ENCODE measurements around the gene TMEM63C. TPM values are rescaled to one million over a fixed set of nuclear protein-coding genes. Genes with fewer than 3 reads are reported as not detected.

The TMEM63C gene
- total RNA-seq, 2 experiments from 2014 or later = 3.3 to 3.6 TPM

DNA sequence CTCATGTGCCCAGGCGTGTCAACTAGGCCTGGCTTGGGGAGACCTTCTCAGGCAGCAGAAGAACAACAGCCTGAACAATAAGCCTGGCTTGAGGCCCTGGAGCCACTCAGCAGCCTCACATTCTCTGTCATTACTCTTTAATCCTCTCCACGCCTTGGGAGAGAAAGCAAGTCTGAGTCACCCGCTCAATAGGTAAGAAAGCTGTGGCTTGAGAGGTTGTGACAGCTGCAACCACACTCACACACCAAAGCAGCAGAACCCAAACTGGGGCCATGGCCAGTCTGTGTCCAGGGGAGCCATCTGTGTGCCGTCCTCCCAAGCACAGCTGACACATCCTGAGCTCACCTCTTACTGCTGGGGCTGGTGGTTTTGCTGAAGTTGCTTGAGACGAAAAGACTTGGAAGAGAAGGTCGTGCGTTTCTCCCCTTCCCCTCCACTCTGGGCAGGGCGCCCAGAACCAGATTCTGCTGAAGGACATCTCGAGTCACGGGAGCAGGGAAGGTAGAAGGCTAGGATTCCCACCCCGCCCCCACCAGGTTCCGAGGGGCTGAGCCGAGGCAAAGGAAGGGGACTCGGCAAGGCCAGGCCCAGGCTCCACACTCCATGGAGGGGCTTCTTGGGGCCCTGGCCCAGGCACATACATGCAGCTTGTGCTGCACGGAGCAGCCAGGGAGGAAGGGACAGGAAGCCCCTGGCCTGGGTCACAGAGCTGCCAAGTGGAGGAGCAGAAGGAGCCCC lies 5.5 kb downstream of the TMEM63C start:
- TF ChIP-seq, protein P1, sequence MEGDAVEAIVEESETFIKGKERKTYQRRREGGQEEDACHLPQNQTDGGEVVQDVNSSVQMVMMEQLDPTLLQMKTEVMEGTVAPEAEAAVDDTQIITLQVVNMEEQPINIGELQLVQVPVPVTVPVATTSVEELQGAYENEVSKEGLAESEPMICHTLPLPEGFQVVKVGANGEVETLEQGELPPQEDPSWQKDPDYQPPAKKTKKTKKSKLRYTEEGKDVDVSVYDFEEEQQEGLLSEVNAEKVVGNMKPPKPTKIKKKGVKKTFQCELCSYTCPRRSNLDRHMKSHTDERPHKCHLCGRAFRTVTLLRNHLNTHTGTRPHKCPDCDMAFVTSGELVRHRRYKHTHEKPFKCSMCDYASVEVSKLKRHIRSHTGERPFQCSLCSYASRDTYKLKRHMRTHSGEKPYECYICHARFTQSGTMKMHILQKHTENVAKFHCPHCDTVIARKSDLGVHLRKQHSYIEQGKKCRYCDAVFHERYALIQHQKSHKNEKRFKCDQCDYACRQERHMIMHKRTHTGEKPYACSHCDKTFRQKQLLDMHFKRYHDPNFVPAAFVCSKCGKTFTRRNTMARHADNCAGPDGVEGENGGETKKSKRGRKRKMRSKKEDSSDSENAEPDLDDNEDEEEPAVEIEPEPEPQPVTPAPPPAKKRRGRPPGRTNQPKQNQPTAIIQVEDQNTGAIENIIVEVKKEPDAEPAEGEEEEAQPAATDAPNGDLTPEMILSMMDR (IDR thresholded peaks at IDR 0.05) = no peak
- peaks cover 21% of the 10 kb centered on the region for H3K4me1 Mint-ChIP-seq (ENCODE audit: low read depth)
- intact Hi-C loops (cut with micrococcal nuclease) = no loop called here
- no peaks in the 10 kb centered on the region for H3K9me3 Mint-ChIP-seq
- H3K36me3 Mint-ChIP-seq (ENCODE audit: low read depth) = no peaks in the 10 kb centered on the region
- ChIA-PET CTCF (interaction anchor here (1.1 to 1.2 kb wide), 3 partner anchors 8 to 36 kb away, joined by 3 to 5 read pairs (median 3); no protein-coding TSS in a partner anchor), POLR2A (interaction anchor here (1.0 kb wide), 1 partner anchor 374 kb away, joined by 3 read pairs; the partner anchor contains the start of gene ANGEL1)
- no peak overlapping the region for H3K27ac Mint-ChIP-seq
- no peak overlapping the region for H3K4me3 Mint-ChIP-seq
- peaks cover 21% of the 10 kb centered on the region for H3K27me3 Mint-ChIP-seq
- ATAC-seq (no peak), DNase-seq (no peak)

DNA sequence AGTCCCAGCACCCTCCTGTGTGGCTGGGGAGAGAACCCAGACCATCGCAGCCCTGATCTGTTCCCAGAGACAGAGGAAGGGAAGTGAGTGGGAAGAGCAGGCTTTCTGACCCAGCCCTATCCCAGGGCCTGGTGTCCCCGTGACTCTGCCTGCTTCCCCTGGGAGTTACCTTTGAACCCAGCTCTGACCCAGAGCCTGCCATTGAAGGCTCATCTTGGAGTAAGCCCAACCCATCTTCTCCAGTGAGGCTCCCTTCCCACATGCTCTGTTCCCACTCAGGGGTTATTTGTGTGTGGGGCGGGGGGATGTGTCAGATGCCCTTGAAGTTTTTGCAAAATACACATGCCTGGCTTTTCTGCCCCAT lies 6.0 kb downstream of the TMEM63C start:
- DNase-seq (no peak), ATAC-seq (no peak)
- ChIA-PET POLR2A (no interaction called here), CTCF (interaction anchor here (1.1 to 4.0 kb wide), 2 partner anchors 26 to 35 kb away, joined by 3 to 22 read pairs; no protein-coding TSS in a partner anchor)
- TF ChIP-seq, protein P1 (IDR thresholded peaks at IDR 0.05) = no peak
- Mint-ChIP-seq H3K4me3 (no peak overlapping the region), H3K9me3 (no peaks in the 10 kb centered on the region), H3K4me1 (ENCODE audit: low read depth) (peaks cover 17% of the 10 kb centered on the region), H3K36me3 (ENCODE audit: low read depth) (no peaks in the 10 kb centered on the region), H3K27me3 (peaks cover 20% of the 10 kb centered on the region), H3K27ac (no peak overlapping the region)
- intact Hi-C loops (cut with micrococcal nuclease) = no loop called here

DNA sequence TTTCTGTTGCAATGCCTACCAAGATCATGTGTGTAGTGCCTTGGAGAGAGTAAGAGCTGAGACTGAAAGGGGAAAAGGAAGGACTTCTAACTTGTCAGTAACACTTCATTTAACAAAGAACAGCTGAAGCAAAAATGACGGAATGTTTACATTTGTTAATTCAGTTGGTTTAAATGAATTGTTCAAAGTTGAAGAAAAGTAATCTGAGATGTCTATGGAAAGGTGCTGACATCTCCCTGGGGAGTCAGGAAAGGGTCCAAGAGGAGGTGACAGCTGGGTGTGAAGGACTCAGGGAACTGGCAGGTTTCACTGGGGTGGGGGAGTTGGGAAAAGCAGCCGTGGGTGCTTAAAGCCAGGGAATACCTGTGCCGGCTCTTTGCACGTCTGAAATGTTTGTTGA lies 7.9 kb downstream of the TMEM63C start:
- Mint-ChIP-seq H3K4me1 (ENCODE audit: low read depth) (peaks cover 5% of the 10 kb centered on the region), H3K36me3 (ENCODE audit: low read depth) (no peaks in the 10 kb centered on the region), H3K9me3 (no peaks in the 10 kb centered on the region), H3K27me3 (peaks cover 13% of the 10 kb centered on the region), H3K27ac (no peak overlapping the region), H3K4me3 (no peak overlapping the region)
- ChIA-PET POLR2A (no interaction called here), CTCF (interaction anchor here (0.8 to 4.0 kb wide), 2 partner anchors 37 to 65 kb away, joined by 3 to 22 read pairs; no protein-coding TSS in a partner anchor)
- TF ChIP-seq, protein P1 (IDR thresholded peaks at IDR 0.05) = no peak
- ATAC-seq (no peak), DNase-seq (no peak)
- intact Hi-C loops (cut with micrococcal nuclease) = no loop called here

DNA sequence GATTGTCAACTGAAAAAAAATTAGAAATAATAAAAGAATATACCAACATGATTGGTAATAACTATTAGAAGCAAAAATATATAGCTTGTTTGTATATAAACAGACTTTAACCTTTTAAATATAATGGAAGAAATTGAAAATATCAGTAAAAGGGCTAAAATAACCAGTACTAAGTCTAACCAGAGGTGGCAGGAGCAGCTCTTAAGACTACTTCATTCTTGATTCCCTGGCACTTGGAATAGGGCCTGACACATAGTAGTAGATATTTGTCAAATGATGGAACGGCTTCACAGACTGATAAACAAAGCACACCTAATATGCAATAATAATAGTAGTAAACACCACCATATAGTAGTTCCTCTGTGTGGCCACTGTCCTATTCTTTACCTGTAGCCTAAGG lies 9.4 kb downstream of the TMEM63C start:
- Mint-ChIP-seq H3K36me3 (ENCODE audit: low read depth) (no peaks in the 10 kb centered on the region), H3K4me3 (no peak overlapping the region), H3K9me3 (no peaks in the 10 kb centered on the region), H3K27ac (no peak overlapping the region), H3K27me3 (peaks cover 13% of the 10 kb centered on the region), H3K4me1 (ENCODE audit: low read depth) (no peaks in the 10 kb centered on the region)
- ATAC-seq (no peak), DNase-seq (no peak)
- TF ChIP-seq, protein P1 (IDR thresholded peaks at IDR 0.05) = no peak
- intact Hi-C loops (cut with micrococcal nuclease) = no loop called here
- POLR2A ChIA-PET = no interaction called here
- CTCF ChIA-PET = interaction anchor here (1.0 to 4.0 kb wide), 3 partner anchors 39 to 125 kb away, joined by 3 to 22 read pairs (median 3); no protein-coding TSS in a partner anchor

DNA sequence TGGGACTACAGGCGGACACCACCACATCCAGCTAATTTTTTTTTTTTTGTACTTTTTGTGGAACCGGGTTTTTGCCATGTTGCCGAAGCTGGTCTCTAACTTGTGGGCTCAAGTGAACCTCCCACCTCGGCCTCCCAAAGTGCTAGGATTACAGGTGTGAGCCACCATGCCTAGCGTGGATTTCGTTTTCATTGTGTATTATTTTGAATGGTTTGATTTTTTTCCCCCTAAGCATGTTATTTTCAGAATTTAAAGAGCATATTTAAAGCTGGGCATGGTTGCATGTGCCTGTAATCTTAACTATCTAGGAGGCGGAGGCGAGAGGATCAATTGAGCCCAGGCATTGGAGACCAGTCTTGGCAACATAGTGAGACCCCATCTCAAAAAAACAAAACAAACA lies 13.1 kb downstream of the TMEM63C start:
- Mint-ChIP-seq H3K4me1 (ENCODE audit: low read depth) (no peaks in the 10 kb centered on the region), H3K27me3 (peaks cover 6% of the 10 kb centered on the region), H3K36me3 (ENCODE audit: low read depth) (no peaks in the 10 kb centered on the region), H3K27ac (no peak overlapping the region), H3K9me3 (no peaks in the 10 kb centered on the region), H3K4me3 (no peak overlapping the region)
- DNase-seq (no peak), ATAC-seq (no peak)
- intact Hi-C loops (cut with micrococcal nuclease) = no loop called here
- ChIA-PET POLR2A (interaction anchor here (0.9 kb wide), 1 partner anchor 18 kb away, joined by 3 read pairs; no protein-coding TSS in a partner anchor), CTCF (interaction anchor here (1.6 kb wide), 1 partner anchor 13 kb away, joined by 4 read pairs; no protein-coding TSS in a partner anchor)
- TF ChIP-seq, protein P1 (IDR thresholded peaks at IDR 0.05) = no peak

All from activated CD8-positive, alpha-beta T cell treated with anti-CD3 and anti-CD28 coated beads for 36 hours (primary cell).